GM21526 (cell line): ENCODE results near the gene GNG8.

Source experiments
- ATAC-seq: cut with Tn5 transposase; IDR thresholded peaks from one replicate; pipeline ENCODE4 v1.9.1; 2021; ENCODE audit warnings: moderate library complexity; ENCODE audit not compliant: unreplicated experiment, low FRiP score

Gene GNG8

DNA sequence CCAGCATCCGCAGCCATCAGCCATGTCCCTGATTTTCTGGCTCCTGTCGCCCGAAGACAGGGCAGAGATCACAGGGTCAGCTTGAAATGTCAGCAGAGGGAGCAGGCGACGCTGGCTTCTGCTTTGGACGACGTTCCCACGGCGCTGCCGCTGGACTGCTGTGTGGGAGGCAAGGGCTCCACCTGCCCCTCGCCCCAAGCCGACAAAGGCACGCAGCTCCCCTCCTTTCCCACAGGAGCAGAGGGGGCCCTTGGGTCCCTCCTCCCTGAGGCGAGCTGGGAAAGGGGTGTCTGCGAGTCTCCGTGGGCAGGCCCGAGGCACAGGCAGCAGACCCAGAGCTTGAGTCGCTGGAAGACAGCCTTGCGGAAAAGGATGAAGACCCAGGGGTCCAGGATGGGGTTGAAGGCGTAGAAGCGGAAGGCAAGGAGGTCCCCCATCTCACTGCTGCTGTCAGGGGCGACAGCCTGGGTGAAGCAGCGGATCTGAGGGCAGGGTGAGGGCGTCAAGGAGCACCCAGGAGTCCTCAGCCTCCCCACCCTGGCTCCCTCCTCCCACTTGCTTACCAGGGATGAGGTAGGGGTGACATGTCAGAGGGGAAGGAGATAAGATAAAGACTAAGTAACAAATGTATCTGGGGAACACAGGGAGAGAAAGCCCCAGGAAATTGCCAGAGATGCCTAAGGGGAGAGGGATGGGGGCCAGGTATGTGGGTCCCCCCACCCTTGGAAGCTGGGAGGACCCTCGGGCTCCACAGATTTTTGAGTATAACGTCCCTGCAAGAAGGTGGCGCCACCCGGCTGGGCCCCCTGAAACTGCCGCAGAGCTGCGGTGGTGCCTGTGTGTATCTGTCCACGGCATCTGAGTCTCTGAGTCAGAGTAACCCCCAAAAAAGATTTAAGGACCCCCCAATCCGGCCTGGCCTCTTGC lies 14.5 kb downstream of the GNG8 start:
- ATAC-seq = no peak

DNA sequence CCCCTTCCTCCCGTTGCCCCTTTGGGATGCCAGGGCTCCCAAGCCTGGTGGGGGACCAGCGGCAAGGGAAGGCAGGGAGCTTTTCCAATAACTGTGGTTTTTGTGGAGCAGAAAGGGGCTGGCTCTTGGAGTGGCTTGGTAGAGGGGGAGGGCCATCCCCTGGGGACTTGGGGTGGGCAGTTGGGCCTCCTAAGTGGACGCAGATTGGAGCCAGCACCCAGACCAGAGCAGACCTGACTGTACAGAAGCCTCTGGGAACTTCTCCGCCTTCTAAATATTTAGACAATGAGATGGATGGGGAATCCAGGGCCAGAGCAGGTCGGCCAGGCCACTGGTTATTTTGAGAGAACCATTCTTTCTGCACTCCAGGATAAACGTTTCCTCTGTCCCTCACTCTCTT lies 15.3 kb downstream of the GNG8 start:
- no peak for ATAC-seq

DNA sequence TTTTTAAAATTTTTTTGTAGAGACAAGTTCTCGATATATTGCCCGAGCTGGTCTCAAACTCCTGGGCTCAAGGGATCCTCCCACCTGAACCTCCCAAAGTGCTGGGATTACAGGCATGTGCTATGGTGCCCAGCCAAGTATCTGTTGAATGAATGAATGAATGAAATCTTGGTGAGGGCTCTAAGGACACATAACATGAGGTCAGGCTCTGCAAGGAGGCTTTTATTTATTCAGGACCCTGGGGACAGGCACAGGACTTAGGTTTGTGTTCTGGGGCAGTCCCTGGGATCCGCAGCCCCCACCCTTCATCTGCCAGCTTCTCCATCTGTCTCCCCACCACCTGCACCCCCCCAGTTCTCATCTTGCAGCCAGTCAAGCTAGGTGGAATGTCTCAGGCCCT lies 15.7 kb downstream of the GNG8 start:
- ATAC-seq = no peak

DNA sequence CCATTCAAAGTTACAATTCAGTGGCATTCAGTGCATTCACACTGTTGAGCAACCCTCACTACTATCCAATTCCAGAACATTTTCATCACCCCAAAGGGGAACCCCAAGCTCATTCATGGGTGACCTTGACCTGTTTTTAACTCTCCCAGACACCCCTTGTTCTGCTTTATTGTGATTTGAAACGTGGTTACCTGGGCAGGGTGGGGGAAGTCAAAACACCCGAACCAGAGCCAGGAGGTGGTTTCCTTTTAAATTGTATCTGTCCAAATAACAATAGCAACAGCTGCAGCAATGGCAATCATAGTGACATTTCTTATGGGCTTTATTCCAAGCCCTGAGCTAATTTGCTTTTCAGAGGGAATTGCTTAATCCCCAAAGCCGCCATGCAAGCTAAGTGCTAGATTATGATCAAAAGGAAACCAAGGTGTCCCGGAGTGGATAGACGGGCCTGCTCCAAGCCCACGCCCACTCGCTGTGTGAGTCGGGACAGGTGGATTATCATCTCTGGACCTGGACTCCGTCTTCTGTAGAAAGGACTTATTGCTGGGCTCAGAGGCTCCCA lies 17.3 kb downstream of the GNG8 start:
- no peak for ATAC-seq

DNA sequence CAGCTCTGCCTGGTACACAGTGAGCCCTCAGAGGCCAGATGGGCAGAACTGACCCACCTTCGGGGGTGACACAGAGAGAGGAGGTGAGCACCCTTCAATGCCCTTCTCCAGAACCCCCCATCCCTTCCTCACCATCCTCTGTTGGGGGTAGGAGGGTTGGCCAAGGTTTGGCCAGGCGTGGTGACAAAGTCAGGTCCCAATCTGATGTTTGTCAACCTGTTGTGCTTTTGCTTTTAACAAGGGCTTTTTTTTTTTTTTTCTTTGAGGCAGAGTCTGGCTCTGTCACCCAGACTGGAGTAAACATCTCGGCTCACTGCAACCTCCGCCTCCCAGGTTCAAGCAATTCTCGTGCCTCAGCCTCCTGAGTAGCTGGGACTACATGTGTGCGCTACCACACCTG lies 18.4 kb downstream of the GNG8 start:
- no peak for ATAC-seq

DNA sequence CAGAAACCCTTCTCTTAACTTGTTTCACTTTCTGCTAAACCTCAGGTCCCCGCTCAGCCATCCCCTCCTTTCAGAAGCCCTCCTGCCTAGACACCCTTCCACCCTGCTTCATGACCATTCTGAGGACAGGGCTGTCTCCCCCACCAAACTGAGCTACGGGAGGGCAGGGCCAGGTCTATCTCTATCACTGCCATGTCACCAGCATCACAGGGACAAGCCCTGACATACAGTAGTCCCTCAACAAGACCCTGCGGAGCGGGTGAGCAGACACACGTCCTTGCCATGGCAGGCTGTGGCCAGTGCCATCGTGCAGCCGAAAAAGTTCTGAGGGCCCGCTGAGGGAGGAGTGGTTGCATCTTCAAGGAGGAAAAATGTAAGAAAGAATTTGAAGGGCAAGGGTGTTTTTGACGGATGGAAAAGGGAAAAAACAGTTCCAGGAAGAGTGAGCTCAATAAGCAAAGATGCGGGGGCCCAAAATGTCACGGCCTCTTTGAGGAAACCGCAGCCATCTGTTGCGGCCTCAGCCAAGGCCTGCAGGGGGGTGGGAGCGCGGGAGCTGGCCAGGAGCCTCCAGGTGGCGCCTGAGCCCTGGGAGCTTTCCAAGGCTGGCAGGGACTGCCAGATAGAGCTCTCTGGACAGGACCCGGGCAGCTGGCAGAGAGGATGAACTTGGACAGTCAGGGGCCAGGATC lies 19.2 kb downstream of the GNG8 start:
- no peak for ATAC-seq

DNA sequence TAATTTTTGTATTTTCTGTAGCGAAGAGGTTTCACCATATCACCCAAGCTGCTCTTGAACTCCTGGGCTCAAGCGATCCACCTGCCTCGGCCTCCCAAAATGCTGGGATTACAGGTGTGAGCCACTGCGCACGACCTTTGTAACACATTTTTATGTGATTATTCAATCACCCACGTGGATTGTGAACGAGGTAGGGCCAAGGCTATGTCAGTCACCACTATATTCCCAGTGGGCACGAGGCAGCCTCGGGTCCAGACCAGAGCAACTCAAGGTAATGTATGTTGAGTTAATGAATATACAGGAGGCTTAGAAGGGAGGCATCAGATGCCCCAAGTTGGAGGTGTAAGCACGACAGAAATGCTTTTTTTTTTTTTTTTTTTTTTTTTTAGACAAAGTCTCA lies 20.0 kb downstream of the GNG8 start:
- no peak for ATAC-seq

DNA sequence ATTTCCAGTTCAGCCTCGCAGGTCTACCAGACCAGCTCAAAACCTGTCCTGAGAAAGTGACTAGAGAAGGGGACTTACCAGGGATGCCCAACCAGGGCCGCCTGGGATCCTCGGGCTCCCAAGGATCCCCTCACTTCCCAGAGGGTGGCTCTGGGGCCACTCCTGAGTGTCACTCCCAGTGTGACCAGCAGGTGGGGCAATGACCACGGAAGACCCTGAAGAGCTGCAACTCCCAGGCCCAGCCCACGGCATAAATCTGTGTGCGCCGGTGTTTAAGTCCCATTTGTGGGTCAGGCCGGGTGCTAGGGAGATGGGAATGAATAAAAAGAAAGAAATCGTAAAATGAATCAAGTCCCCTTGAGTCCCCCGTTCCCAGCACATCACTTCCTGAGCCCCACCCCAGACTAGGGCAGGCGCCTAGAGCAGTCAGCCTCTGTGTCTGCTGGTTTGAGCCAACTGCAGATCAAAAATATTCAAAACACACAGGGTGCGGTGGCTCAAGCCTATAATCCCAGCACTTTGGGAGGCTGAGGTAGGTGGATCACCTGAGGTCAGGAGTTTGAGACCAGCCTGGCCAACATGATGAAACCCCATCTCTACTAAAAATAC lies 21.8 kb downstream of the GNG8 start:
- ATAC-seq = no peak

DNA sequence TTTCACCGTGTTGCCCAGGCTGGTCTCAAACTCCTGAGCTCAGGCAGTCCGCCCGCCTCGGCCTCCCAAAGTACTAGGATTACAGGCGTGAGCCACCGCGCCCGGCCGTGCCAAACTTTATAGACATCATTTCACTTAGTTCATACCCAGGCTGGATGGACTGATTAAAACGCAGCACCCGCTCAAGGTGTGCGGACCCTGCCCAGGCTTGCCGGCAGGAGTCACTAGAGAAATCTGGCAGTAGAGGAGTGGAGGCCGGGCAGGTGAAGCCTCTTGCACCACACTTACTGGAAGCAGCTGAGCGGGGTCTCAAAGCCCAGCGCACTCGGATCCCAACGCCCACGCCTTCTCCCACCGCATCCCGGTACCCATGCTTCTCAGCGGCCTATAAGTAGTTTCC lies 22.5 kb downstream of the GNG8 start:
- ATAC-seq = no peak

DNA sequence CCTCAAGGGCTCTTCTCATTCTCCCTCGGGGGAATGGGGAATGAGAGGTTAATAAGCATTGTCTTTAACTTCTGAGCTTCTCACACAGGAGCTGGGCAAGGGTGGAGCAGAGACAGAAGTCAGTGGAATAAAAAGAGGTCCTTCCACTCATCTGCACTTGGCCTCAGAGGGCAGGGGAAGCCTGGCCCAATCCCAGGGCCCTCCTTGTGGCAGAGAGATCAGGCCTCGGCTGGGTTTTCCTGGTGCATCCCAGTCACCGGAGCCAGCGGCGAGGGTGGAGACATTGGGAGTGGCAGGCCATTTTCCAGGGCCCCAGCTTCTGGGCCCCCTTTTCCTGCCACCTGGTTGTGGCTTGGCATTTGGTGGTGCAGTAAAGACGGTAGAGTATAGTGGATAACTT lies 24.2 kb downstream of the GNG8 start:
- no peak for ATAC-seq

DNA sequence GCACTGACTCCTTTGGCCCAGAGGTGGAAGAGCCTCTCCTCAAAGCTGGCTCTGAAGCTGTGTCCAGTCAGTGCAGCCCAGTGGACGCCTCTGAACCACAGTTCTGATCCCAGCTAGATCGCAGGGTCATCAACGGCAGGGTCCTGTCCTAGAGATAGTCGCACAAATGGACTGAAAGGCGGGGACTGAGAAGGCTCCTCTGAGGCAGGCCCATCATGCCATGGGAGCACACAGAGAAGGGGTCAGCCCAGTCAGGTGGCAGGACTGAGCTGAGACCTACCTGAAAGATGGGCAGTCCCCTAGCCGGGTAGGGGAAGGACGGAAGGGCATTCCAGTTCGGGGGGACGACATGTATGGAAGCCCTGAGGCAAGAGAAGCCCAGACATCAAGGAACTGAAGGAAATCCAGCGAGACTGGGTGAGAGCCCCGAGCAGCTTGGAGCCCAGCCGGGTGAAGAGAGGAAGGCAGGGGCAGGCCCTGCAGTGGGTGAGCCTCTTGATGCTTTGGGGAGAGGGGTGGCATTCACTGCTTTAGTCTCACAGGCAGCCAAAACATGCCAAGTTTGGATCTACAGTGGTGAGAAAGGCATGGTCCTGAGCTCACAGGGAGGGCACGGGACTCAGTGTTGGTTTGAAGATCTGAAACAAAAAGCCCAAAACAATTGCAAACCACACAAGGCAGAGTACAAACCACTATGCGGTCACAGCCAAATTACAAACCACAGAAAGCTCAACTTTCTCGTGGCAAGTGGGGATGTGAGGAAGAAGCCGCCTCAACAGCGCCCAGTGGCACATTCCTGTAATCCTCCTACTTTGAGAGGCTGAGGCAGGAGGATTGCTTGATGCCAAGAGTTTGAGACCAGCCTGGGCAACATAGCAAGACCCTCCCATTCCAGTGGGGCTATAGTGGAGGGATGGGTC lies 24.9 kb downstream of the GNG8 start:
- no peak for ATAC-seq

DNA sequence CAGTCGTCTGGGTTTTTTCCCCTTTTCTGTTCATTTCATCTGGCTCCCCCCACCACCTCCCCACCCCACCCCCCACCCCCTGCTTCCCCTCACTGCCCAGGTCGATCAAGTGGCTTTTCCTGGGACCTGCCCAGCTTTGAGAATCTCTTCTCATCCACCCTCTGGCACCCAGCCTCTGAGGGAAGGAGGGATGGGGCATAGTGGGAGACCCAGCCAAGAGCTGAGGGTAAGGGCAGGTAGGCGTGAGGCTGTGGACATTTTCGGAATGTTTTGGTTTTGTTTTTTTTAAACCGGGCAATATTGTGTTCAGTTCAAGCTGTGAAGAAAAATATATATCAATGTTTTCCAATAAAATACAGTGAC lies 25.6 kb downstream of the GNG8 start:
- no peak for ATAC-seq

DNA sequence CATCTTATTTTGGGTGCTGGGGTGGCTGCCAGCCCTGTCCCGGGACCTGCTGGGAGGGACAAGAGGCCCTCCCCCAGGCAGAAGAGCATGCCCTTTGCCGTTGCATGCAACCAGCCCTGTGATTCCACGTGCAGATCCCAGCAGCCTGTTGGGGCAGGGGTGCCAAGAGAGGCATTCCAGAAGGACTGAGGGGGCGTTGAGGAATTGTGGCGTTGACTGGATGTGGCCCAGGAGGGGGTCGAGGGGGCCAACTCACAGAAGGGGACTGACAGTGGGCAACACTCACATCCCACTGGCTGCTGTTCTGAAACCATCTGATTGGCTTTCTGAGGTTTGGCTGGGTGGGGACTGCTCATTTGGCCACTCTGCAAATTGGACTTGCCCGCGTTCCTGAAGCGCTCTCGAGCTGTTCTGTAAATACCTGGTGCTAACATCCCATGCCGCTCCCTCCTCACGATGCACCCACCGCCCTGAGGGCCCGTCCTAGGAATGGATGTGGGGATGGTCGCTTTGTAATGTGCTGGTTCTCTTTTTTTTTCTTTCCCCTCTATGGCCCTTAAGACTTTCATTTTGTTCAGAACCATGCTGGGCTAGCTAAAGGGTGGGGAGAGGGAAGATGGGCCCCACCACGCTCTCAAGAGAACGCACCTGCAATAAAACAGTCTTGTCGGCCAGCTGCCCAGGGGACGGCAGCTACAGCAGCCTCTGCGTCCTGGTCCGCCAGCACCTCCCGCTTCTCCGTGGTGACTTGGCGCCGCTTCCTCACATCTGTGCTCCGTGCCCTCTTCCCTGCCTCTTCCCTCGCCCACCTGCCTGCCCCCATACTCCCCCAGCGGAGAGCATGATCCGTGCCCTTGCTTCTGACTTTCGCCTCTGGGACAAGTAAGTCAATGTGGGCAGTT lies 26.2 kb downstream of the GNG8 start:
- ATAC-seq = no peak

DNA sequence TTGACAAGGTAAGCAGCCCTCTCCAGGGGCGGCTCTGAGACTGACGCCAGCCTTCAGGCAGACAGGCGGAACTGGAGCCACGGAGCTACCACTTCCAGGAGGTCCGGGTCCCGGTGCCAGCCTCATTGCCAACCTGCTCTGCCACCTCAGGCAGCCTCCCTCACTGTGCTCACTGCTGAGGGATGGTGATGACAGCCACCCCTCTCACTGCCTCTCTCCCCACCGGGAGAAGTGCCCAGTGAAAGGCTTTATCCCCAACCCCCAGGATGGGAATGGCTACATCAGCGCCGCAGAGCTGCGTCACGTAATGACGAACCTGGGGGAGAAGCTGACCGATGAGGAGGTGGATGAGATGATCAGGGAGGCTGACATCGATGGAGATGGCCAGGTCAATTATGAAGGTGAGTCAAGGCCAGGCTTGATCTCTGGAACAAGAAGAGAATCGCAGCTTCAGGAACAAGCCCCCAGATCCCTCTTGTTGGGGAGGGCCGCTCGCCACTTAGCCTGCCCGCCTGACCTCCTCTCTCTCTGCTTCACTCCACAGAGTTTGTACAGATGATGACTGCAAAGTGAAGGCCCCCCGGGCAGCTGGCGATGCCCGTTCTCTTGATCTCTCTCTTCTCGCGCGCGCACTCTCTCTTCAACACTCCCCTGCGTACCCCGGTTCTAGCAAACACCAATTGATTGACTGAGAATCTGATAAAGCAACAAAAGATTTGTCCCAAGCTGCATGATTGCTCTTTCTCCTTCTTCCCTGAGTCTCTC lies 27.2 kb downstream of the GNG8 start:
- no peak for ATAC-seq

DNA sequence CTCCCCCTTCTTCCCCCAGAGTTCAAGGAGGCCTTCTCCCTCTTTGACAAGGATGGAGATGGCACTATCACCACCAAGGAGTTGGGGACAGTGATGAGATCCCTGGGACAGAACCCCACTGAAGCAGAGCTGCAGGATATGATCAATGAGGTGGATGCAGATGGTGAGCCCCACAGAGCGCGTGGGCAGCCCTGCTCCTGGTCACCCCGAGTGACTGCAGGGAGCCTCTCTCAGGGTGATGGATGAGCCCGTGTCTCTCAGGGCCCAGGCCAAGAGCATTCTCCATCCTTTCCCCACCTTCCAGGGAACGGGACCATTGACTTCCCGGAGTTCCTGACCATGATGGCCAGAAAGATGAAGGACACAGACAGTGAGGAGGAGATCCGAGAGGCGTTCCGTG lies 27.8 kb downstream of the GNG8 start:
- no peak for ATAC-seq

DNA sequence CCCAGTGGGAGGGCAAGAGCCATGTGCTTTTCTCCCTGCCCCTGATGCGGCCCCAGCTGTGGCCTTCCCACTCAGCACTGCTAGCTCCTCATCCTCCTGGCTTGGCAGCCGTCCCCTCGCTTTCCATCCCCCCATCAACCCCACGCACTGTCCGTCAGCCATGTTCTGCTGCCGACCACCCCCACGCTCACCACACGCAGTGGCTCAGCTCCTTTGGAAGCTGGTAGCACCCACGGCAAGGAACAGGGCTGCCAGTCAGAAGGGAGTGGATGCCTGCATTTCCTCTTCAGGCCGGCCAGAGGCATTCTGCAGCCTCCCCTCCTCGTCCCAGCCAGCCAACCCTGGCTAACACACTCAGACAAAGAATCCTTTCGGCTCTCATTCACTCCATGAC lies 28.6 kb downstream of the GNG8 start:
- no peak for ATAC-seq

DNA sequence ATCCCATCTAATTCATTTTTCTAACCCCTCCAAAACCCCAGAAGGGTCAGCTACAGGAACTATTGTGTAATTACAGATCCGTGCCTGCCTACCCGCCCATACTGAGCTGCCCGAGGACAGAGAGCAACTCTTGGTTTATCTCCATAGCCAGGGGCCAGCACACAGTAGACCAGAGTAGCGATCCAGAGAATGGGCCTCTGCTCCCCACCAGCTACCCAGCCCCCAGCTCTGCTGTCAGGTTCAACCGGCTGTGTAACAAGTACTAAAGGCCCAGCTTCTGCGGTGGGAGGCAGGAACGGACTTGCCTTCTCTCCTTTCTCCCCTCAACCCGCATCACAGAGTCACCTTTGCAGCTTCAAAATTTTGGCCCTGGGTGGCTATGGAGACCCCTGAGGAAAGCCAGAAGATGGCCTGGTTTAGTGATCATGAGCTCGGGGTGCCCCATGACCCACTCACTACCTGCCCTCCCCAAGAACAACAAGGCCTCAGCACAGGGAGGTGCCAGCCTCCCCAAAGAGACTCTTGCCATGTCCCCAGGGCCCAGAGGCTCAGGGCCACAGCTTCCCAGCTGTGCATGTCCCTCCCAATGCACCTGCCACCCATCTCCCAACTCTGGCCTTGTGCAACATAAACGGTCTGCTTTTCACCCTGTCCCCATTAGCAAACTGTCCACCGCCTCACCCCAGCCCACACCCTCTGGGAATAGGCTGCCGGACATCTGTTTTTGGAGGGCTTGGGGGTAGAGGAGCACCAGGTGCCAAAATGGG lies 29.1 kb downstream of the GNG8 start:
- no peak for ATAC-seq

DNA sequence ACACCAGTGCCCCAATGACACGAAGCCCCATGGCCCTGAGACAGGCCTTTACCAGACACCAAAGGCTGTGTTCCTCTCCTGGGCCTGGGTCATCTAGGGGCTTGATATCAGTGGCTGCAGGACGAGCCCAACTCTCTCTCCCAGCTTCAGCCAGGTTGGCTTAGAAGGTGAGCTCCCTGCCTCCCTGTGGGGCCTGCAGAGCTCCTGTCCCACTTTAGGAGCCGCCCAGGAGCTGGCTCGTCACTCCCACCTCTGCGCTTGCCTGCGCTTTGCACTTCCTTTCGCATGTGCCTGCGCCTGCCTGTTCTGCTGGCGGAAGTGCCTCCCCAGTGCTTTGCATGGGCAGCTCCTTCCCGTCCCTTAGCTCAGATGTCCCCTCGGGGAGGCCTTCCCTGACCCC lies 30.0 kb downstream of the GNG8 start:
- ATAC-seq = no peak
